ENCODE measurements around the gene GJC2.
"Not testable (repeated sequence)": the region's sequence is repeated elsewhere in the genome, so short reads cannot be mapped to it uniquely, and the experiment has no call there.

The GJC2 gene

GRCh38 chr1:228174482-228175315 lies 25.0 kb downstream of the GJC2 start:
- no peak for DNase-seq

GRCh38 chr1:228175316-228176023 lies 25.7 kb downstream of the GJC2 start:
- no peak for DNase-seq

- DNase-seq, result no peak
Observed at GRCh38 chr1:228176024-228176395, 26.3 kb downstream of the GJC2 start.

GRCh38 chr1:228176461-228177182 lies 26.9 kb downstream of the GJC2 start:
- no peak for DNase-seq

- no peak for DNase-seq
Observed at GRCh38 chr1:228177183-228177475, 27.4 kb downstream of the GJC2 start.

GRCh38 chr1:228177721-228178710 lies 28.3 kb downstream of the GJC2 start:
- DNase-seq, result no peak

GRCh38 chr1:228178737-228179684 lies 29.3 kb downstream of the GJC2 start:
- no peak for DNase-seq

- DNase-seq, result no peak
Observed at GRCh38 chr1:228180271-228180958, 30.7 kb downstream of the GJC2 start.

GRCh38 chr1:228180959-228181644 lies 31.4 kb downstream of the GJC2 start:
- no peak for DNase-seq

- DNase-seq, result no peak
Observed at GRCh38 chr1:228181645-228182034, 31.9 kb downstream of the GJC2 start.

GRCh38 chr1:228182296-228183030 lies 32.7 kb downstream of the GJC2 start:
- DNase-seq, result no peak

- no peak for DNase-seq
Observed at GRCh38 chr1:228184152-228184551, 34.4 kb downstream of the GJC2 start.

GRCh38 chr1:228185641-228185965 lies 35.9 kb downstream of the GJC2 start:
- DNase-seq, result no peak

- not testable (repeated sequence) for DNase-seq
Observed at GRCh38 chr1:228188249-228188648, 38.5 kb downstream of the GJC2 start.

GRCh38 chr1:228190182-228190581 lies 40.5 kb downstream of the GJC2 start:
- DNase-seq, result no peak

- DNase-seq, result no peak
Observed at GRCh38 chr1:228190778-228191177, 41.0 kb downstream of the GJC2 start.

- DNase-seq, result no peak
Observed at GRCh38 chr1:228194436-228194835, 44.7 kb downstream of the GJC2 start.

- DNase-seq, result no peak
Observed at GRCh38 chr1:228194921-228195812, 45.4 kb downstream of the GJC2 start.

Measured in NCI-H1092 (cell line).